ENCODE results near the gene CHN2.

- TF ChIP-seq POLR2AphosphoS5 (IDR thresholded peaks at IDR 0.05; ENCODE audit: low read depth, low read length) (no peak), POLR2A (IDR thresholded peaks at IDR 0.05; ENCODE audit: low read depth, low read length) (no peak), TAF1 (IDR thresholded peaks at IDR 0.05; ENCODE audit: low read depth, low read length) (no peak), POU2F2 (IDR thresholded peaks at IDR 0.05; ENCODE audit: low read depth, low read length) (no peak)
These were observed 119.6 kb downstream of the CHN2 start for GRCh38 chr7:29314148-29314547.
